ENCODE data around the gene EXOSC5.
A peak's percentile ranks its signal among the peaks of the same experiment; 100 is the strongest.

GRCh38 chr19:41426952-41427646, 29.9 kb upstream of the EXOSC5 start, which contains the start of gene B3GNT8:
- TF ChIP-seq CTCF (IDR thresholded peaks at IDR 0.05): no peak
- TF ChIP-seq POLR2A (IDR thresholded peaks at IDR 0.05): peak; percentile 22 to 44
